HEK293 (cell line): ENCODE results near the gene C13orf46.

Experiments used
- KLF9 ChIP-seq: fragments of 450-650 bp; formaldehyde crosslinking; IDR thresholded peaks from 2 replicates; pipeline ENCODE4 v1.5.1; 2016; ENCODE audit warnings: missing biosample characterization, missing genetic modification characterization, low read depth
- MYNN ChIP-seq: fragments of 450-650 bp; formaldehyde crosslinking; IDR thresholded peaks from 2 replicates; pipeline ENCODE4 v1.5.1; 2016; ENCODE audit warnings: missing biosample characterization, missing genetic modification characterization, borderline replicate concordance
- SCRT1 ChIP-seq: fragments of 450-650 bp; formaldehyde crosslinking; IDR thresholded peaks from 2 replicates; pipeline ENCODE4 v1.5.1; 2016; ENCODE audit warnings: missing biosample characterization, missing genetic modification characterization, borderline replicate concordance
- SP2 ChIP-seq: fragments of 450-650 bp; formaldehyde crosslinking; IDR thresholded peaks from 2 replicates; pipeline ENCODE4 v1.5.1; 2016; ENCODE audit warnings: missing biosample characterization, missing genetic modification characterization
- ZNF10 ChIP-seq: fragments of 450-650 bp; formaldehyde crosslinking; IDR thresholded peaks from 2 replicates; pipeline ENCODE4 v1.5.1; 2017; ENCODE audit warnings: missing biosample characterization, missing genetic modification characterization
- ZNF2 ChIP-seq: fragments of 450-650 bp; formaldehyde crosslinking; IDR thresholded peaks from 2 replicates; pipeline ENCODE4 v1.5.1; 2016; ENCODE audit warnings: missing biosample characterization, missing genetic modification characterization
- ZNF23 ChIP-seq: fragments of 450-650 bp; formaldehyde crosslinking; IDR thresholded peaks from 2 replicates; pipeline ENCODE4 v1.5.1; 2016; ENCODE audit warnings: missing biosample characterization, missing genetic modification characterization, borderline replicate concordance
- ZNF610 ChIP-seq: fragments of 450-650 bp; formaldehyde crosslinking; IDR thresholded peaks from 2 replicates; pipeline ENCODE4 v1.5.1; 2016; ENCODE audit warnings: missing biosample characterization, missing genetic modification characterization, borderline replicate concordance
- TF ChIP-seq, protein P1 (sequence below): fragments of 450-650 bp; formaldehyde crosslinking; IDR thresholded peaks from 2 replicates; pipeline ENCODE4 v1.5.1; 2016; ENCODE audit warnings: missing biosample characterization, missing genetic modification characterization

DNA sequence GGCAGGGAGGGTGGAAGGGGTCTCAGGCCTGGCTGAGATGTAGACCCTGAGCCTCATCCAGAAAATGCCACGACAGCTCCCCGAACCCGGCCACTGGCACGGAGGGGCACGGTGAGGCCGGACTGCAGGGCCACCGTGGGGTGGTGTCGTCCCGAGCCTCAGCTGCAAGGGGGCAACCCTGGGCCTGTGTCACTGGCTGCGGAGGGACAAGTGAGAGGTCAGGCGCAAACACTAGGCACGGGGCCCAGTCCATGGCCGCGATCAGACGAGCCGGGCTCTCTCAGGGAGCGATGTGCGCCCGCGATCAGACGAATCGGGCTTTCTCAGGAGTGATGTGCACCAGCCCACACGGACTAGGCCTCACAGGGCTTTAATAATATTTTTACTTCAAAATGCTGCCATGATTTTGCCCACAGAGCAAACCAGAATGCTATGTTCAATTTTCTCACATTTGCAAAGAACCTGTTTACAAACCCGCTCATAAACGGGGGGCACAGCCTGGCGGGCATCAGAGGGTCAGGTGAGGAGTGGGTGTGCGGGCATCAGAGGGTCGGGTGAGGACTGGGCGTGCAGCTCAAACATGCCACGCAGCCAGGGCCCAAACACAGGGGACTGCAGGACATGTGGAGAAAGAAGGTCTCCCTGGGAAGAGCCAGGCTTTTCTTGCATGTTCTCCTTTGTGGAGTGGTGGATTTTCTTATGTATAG is 42.6 kb upstream of the C13orf46 start:
- TF ChIP-seq, protein P1, sequence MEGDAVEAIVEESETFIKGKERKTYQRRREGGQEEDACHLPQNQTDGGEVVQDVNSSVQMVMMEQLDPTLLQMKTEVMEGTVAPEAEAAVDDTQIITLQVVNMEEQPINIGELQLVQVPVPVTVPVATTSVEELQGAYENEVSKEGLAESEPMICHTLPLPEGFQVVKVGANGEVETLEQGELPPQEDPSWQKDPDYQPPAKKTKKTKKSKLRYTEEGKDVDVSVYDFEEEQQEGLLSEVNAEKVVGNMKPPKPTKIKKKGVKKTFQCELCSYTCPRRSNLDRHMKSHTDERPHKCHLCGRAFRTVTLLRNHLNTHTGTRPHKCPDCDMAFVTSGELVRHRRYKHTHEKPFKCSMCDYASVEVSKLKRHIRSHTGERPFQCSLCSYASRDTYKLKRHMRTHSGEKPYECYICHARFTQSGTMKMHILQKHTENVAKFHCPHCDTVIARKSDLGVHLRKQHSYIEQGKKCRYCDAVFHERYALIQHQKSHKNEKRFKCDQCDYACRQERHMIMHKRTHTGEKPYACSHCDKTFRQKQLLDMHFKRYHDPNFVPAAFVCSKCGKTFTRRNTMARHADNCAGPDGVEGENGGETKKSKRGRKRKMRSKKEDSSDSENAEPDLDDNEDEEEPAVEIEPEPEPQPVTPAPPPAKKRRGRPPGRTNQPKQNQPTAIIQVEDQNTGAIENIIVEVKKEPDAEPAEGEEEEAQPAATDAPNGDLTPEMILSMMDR, result no peak
- TF ChIP-seq KLF9 (tag by site-specific recombination) (no peak), SP2 (tag by site-specific recombination) (no peak), ZNF610 (tag by site-specific recombination) (no peak), MYNN (tag by site-specific recombination) (no peak), SCRT1 (tag by site-specific recombination) (no peak), ZNF2 (tag by site-specific recombination) (no peak), ZNF10 (tag by site-specific recombination) (no peak), ZNF23 (tag by site-specific recombination) (no peak)
